ENCODE measurements around the gene KMT2D.

The KMT2D gene

GRCh38 chr12:49051777-49052438 is 8.7 kb downstream of the KMT2D start:
- DNase-seq: no peak

GRCh38 chr12:49051373-49051764 is 9.2 kb downstream of the KMT2D start:
- DNase-seq: no peak

GRCh38 chr12:49050507-49051372 is 9.9 kb downstream of the KMT2D start:
- no peak for DNase-seq

GRCh38 chr12:49049566-49050224 is 10.9 kb downstream of the KMT2D start:
- no peak for DNase-seq

GRCh38 chr12:49048953-49049352 is 11.6 kb downstream of the KMT2D start:
- no peak for DNase-seq

- DNase-seq: no peak
Measured at GRCh38 chr12:49046129-49046895, 14.3 kb downstream of the KMT2D start.

GRCh38 chr12:49044660-49045059 is 15.9 kb downstream of the KMT2D start:
- DNase-seq: no peak

GRCh38 chr12:49043856-49044258 is 16.7 kb downstream of the KMT2D start:
- peak; percentile 20 to 72 for DNase-seq

- DNase-seq: no peak
Measured at GRCh38 chr12:49043241-49043640, 17.4 kb downstream of the KMT2D start.

GRCh38 chr12:49041881-49042484 is 18.6 kb downstream of the KMT2D start:
- no peak for DNase-seq

- no peak for DNase-seq
Measured at GRCh38 chr12:49041036-49041880, 19.3 kb downstream of the KMT2D start.

GRCh38 chr12:49040364-49040855 is 20.2 kb downstream of the KMT2D start:
- DNase-seq: no peak

GRCh38 chr12:49039421-49040363 is 20.9 kb downstream of the KMT2D start:
- no peak for DNase-seq

- DNase-seq: no peak
Measured at GRCh38 chr12:49038291-49038955, 22.2 kb downstream of the KMT2D start.

GRCh38 chr12:49037947-49038237 is 22.7 kb downstream of the KMT2D start:
- no peak for DNase-seq

GRCh38 chr12:49037111-49037946 is 23.3 kb downstream of the KMT2D start:
- no peak for DNase-seq

GRCh38 chr12:49036029-49036428 is 24.6 kb downstream of the KMT2D start:
- DNase-seq: no peak

- no peak for DNase-seq
Measured at GRCh38 chr12:49034286-49034622, 26.3 kb downstream of the KMT2D start.
